ENCODE measurements around the gene CYS1. TPM values are rescaled to one million over a fixed set of nuclear protein-coding genes. Genes with fewer than 3 reads are reported as not detected.

Gene CYS1
- total RNA-seq, 4 donors from 2014 or later = 0.59 to 47.2 (median 2.7) TPM

DNA sequence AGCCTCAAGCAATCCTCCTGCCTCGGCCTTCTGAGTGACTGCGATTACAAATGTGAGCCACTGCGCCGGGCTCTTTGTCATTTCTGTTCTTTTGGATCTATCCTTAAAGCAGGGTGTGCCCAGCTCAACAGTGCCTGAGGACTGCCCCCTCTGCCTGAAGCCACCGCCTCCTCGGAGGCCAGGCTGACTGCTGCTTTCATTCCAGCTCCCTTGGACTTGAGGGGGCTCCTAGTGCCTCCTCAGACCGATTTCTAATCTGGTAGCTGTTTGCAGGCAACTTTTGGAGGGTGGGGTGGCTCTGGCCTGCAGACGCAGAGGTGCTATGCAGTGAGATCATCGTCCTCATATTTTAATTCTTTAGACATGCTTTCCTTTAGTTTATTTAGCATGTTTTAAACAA lies 72.8 kb downstream of the CYS1 start:
- Histone ChIP-seq H3K36me3 (no peaks in the 10 kb centered on the region), H3K4me1 (peaks cover 17 to 44% of the 10 kb centered on the region in 2 donors), H3K27ac (no peak overlapping the region), H3K27me3 (no peaks in the 10 kb centered on the region), H3K9me3 (no peaks in the 10 kb centered on the region), H3K4me3 (replicated peaks in 1 of 3) (no peak overlapping the region)
- WGBS, 2 donors = 87 to 88% methylated on average over 9 of the region's 9 CpGs
- TF ChIP-seq, protein P1, sequence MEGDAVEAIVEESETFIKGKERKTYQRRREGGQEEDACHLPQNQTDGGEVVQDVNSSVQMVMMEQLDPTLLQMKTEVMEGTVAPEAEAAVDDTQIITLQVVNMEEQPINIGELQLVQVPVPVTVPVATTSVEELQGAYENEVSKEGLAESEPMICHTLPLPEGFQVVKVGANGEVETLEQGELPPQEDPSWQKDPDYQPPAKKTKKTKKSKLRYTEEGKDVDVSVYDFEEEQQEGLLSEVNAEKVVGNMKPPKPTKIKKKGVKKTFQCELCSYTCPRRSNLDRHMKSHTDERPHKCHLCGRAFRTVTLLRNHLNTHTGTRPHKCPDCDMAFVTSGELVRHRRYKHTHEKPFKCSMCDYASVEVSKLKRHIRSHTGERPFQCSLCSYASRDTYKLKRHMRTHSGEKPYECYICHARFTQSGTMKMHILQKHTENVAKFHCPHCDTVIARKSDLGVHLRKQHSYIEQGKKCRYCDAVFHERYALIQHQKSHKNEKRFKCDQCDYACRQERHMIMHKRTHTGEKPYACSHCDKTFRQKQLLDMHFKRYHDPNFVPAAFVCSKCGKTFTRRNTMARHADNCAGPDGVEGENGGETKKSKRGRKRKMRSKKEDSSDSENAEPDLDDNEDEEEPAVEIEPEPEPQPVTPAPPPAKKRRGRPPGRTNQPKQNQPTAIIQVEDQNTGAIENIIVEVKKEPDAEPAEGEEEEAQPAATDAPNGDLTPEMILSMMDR (IDR thresholded peaks at IDR 0.05) = no peak
- TF ChIP-seq POLR2A (IDR thresholded peaks at IDR 0.05) = no peak
- intact Hi-C loops (cut with DNase I) = no loop called here
- no peak for DNase-seq

Small RNA genes within 50 kb of the gene (small RNA-seq; reads per million reads assigned to genes)
- gene RF00568 = not detected

Other genes starting within 250 kb of the CYS1 start
- gene TAF1B, start 236.9 kb downstream of the CYS1 start, total RNA-seq = 10 to 100 TPM; 18.6 to 33.9 (median 25.8) TPM
- 10 to 100 TPM in 1 of 4 donors, 1 to 10 TPM in 3; 6.2 to 12.1 (median 8.2) TPM for gene GRHL1, start 128.7 kb downstream of the CYS1 start, total RNA-seq
- gene KLF11, start 36.9 kb downstream of the CYS1 start, total RNA-seq = 10 to 100 TPM; 11.2 to 44.2 (median 23.7) TPM
- under 1 TPM in 3 of 4 donors, not detected in 1; 0.27 to 0.83 (median 0.75) TPM for gene RRM2, start 42.3 kb upstream of the CYS1 start, total RNA-seq
- gene HPCAL1, start 222.5 kb upstream of the CYS1 start, total RNA-seq = 10 to 100 TPM; 39.9 to 84.2 (median 64.8) TPM